K562 (cell line): ENCODE data around the gene WDFY2. TPM values are rescaled to one million over a fixed set of nuclear protein-coding genes. Genes with fewer than 3 reads are reported as not detected.

ENCODE experiments used
- BRF2 ChIP-seq: IDR thresholded peaks from 3 replicates; pipeline ENCODE4 v1.6.1; 2011; ENCODE audit warnings: borderline replicate concordance, mild to moderate bottlenecking; ENCODE audit not compliant: insufficient read length, insufficient read depth
- CBFB ChIP-seq: sonication (generic); formaldehyde crosslinking; IDR thresholded peaks from 2 replicates; pipeline ENCODE4 v1.4.0; 2020; ENCODE audit warnings: mild to moderate bottlenecking, missing genetic modification reagents
- ERF ChIP-seq: fragments of 450-650 bp; formaldehyde crosslinking; IDR thresholded peaks from 2 replicates; pipeline ENCODE4 v1.4.0; 2020; ENCODE audit warnings: mild to moderate bottlenecking, mixed read lengths
- ESRRB ChIP-seq: fragments of 250-450 bp; sonication (Bioruptor Pico); IDR thresholded peaks from 2 replicates; pipeline ENCODE4 v1.5.0; 2020; ENCODE audit warnings: mild to moderate bottlenecking, moderate library complexity, borderline replicate concordance
- ETV1 ChIP-seq: fragments of 450-650 bp; conservative IDR thresholded peaks from 2 replicates; pipeline ENCODE4 v1.6.1; 2016; ENCODE audit warnings: missing genetic modification characterization, control low read depth, low read depth, missing compliant biosample characterization
- GTF2F1 ChIP-seq: IDR thresholded peaks from 2 replicates; pipeline ENCODE4 v1.6.1; 2011; ENCODE audit warnings: low read depth, low read length, improper control_type of control experiment
- ILF3 ChIP-seq: fragments of 450-650 bp; IDR thresholded peaks from 2 replicates; pipeline ENCODE4 v1.6.1; 2018; ENCODE audit warnings: antibody characterized with exemption, mild to moderate bottlenecking, moderate library complexity, borderline replicate concordance
- NBN ChIP-seq: fragments of 450-650 bp; IDR thresholded peaks from 2 replicates; pipeline ENCODE4 v1.6.1; 2016; ENCODE audit warnings: low read depth, mild to moderate bottlenecking
- PREB ChIP-seq: sonication (generic); formaldehyde crosslinking; IDR thresholded peaks from 2 replicates; pipeline ENCODE4 v1.8.1; 2023; ENCODE audit warnings: mild to moderate bottlenecking, missing genetic modification reagents
- SIN3B ChIP-seq: fragments of 450-650 bp; IDR thresholded peaks from 2 replicates; pipeline ENCODE4 v1.6.1; 2017; ENCODE audit warnings: low read depth, mild to moderate bottlenecking, moderate library complexity
- SOX6 ChIP-seq: fragments of 450-650 bp; IDR thresholded peaks from 2 replicates; pipeline ENCODE4 v1.6.1; 2014; ENCODE audit warnings: mild to moderate bottlenecking
- TFAM ChIP-seq: fragments of 250-450 bp; sonication (Bioruptor Pico); conservative IDR thresholded peaks from 2 replicates; pipeline ENCODE4 v1.5.0; 2021; ENCODE audit warnings: mild to moderate bottlenecking, moderate library complexity
- WHSC1 ChIP-seq: IDR thresholded peaks from one replicate; pipeline ENCODE4 v1.6.1; 2012; ENCODE audit warnings: low read length, control low read depth, inconsistent platforms
- XRCC4 ChIP-seq: IDR thresholded peaks from one replicate; pipeline ENCODE4 v1.6.1; 2011; ENCODE audit not compliant: insufficient read depth, insufficient read length; ENCODE audit errors: extremely low read depth
- ZKSCAN8 ChIP-seq: fragments of 200-800 bp; sonication (Bioruptor generic); IDR thresholded peaks from 2 replicates; pipeline ENCODE4 v1.6.1; 2016; ENCODE audit warnings: missing genetic modification characterization, missing compliant biosample characterization
- polyA plus RNA-seq, 8 experiments: library from polyadenylated mRNA; depleted of rRNA in 4 of 8; stranded (reverse) in 5 of 8; unstranded in 3 of 8; fragments of >200 nt; fragmentation: Nextera tagmentation in 2 of 8; fragmentation: Illumina TruSeq in 1 of 8; extraction: Ambion mirVana in 2 of 8; extraction: Trizol in 1 of 8; gene quantifications; 2 replicates each; pipeline versions ENCODE4 v1.2.1 to v1.2.3, GENCODE V29; 2011 to 2014; ENCODE audit warnings: inconsistent platforms in 1 of 8, missing spikeins in 1 of 8
- total RNA-seq, 7 experiments: library from RNA; depleted of rRNA in 6 of 7; stranded (reverse); fragments of >200 nt in 6 of 7; fragmentation: Illumina TruSeq in 2 of 7; extraction: Trizol in 2 of 7; gene quantifications; 2 replicates each; pipeline versions ENCODE4 v1.2.1 to v1.2.3, GENCODE V29; 2011 to 2021; ENCODE audit warnings: low replicate concordance in 1 of 7
- TF ChIP-seq, protein P1 (sequence below), 2 experiments: fragments of 450-650 bp; formaldehyde crosslinking in 1 of 2; IDR thresholded peaks; 2 replicates each; pipeline versions ENCODE4 v1.4.0 to v1.6.1; 2014 to 2020; ENCODE audit warnings: mild to moderate bottlenecking in 2 of 2, borderline replicate concordance in 1 of 2, low read depth in 1 of 2

Gene WDFY2
- total and polyA plus RNA-seq, 9 of the 15 experiments (the other 6 are each of a cell fraction or from before 2014, with no cell fraction given): 0.66 to 6.4 (median 4.4) TPM

DNA sequence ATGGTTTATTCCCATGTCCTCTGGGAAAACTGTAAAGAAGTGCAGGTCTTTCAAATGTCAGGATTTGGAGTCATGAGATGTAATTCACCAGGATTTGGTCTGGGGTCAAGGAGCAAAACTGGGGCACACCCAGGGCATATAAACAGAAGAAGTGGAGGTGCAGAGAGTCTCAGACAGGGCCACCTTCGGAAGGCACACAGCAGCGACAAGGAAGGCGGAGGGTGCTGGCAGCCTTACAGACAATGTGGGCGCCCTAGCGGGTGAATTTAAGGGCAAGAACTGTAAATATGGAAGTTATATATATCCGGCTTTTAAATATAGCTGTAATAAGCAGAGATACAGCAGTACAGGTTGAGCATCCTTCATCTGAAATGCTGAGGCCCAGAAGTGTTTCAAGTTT lies 188.5 kb downstream of the WDFY2 start (continued):
- TF ChIP-seq, protein P1, sequence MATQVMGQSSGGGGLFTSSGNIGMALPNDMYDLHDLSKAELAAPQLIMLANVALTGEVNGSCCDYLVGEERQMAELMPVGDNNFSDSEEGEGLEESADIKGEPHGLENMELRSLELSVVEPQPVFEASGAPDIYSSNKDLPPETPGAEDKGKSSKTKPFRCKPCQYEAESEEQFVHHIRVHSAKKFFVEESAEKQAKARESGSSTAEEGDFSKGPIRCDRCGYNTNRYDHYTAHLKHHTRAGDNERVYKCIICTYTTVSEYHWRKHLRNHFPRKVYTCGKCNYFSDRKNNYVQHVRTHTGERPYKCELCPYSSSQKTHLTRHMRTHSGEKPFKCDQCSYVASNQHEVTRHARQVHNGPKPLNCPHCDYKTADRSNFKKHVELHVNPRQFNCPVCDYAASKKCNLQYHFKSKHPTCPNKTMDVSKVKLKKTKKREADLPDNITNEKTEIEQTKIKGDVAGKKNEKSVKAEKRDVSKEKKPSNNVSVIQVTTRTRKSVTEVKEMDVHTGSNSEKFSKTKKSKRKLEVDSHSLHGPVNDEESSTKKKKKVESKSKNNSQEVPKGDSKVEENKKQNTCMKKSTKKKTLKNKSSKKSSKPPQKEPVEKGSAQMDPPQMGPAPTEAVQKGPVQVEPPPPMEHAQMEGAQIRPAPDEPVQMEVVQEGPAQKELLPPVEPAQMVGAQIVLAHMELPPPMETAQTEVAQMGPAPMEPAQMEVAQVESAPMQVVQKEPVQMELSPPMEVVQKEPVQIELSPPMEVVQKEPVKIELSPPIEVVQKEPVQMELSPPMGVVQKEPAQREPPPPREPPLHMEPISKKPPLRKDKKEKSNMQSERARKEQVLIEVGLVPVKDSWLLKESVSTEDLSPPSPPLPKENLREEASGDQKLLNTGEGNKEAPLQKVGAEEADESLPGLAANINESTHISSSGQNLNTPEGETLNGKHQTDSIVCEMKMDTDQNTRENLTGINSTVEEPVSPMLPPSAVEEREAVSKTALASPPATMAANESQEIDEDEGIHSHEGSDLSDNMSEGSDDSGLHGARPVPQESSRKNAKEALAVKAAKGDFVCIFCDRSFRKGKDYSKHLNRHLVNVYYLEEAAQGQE (IDR thresholded peaks at IDR 0.05; ENCODE audit: borderline replicate concordance): no peak
- TF ChIP-seq, protein P1 (CRISPR knock-in tag; IDR thresholded peaks at IDR 0.05; ENCODE audit: low read depth): no peak
- TF ChIP-seq NBN (no peak), TFAM (CRISPR knock-in tag) (no peak), BRF2 (no peak), ESRRB (CRISPR knock-in tag) (no peak), ZKSCAN8 (CRISPR knock-in tag) (no peak), CBFB (CRISPR knock-in tag) (no peak), PREB (CRISPR knock-in tag) (no peak), ILF3 (no peak), XRCC4 (no peak), SOX6 (no peak), GTF2F1 (no peak), ETV1 (no peak), SIN3B (no peak), WHSC1 (no peak), ERF (no peak)
